GM19035 (cell line): ENCODE results near the gene ZNF174.
A peak's percentile ranks its signal among the peaks of the same experiment; 100 is the strongest.

Experiments used
- ATAC-seq: cut with Tn5 transposase; IDR thresholded peaks from one replicate; pipeline ENCODE4 v1.9.1; 2021; ENCODE audit not compliant: unreplicated experiment

ZNF174 gene

DNA sequence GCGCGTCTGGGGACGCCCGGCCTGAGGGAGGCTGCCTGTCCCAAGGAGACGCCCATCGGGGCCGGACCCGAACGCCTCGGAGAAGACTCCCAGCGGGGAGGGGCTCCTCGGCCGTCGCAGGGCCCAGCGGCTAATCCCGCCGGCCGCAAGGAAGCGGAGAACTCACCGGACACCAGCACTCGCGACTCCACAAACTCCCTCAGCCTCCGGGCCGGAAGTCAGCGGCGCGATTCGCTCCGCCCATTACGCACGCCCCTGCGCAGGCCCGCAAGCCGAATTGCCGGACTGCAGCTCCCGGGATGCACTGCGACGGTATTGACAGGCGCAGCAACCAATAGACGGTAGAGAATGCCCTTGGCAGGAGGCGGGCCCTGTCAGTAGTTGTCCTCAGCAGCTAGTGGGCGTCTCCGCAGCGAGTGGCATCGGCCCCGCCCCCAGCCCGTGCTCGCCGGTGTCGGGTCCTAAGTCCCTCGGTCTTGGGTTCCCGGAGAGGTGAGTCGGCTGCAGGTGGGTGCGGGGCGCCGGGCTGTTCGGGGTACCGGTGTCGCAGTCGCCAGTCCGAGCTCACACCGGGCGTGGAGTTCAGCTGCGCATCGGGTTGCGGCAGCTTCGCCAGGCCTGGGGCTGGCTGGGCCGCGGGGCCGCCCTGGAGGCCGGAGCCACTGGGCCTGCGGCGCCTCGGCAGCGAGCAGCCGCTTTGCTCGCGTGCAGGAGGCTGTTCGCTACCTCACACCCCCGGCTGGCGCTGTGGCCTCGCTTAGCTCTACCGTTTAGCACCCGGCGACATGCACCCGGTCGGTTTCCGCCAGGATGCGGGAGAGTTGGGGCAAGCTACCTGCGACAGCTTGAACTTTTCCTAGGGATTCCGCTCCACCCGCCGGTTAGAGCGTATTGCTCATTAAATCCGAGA lies at the start of gene ZNF174, which contains the start of gene ZSCAN32:
ZNF174 (plus strand) TSS at position 437 of the 910 bp plus-strand sequence. CDS start 790 bp downstream, outside the sequence.
ZSCAN32 (minus strand) TSS at position 226 of the 910 bp plus-strand sequence. CDS start 3,447 bp downstream, outside the sequence.
- peak; percentile 94 for ATAC-seq

DNA sequence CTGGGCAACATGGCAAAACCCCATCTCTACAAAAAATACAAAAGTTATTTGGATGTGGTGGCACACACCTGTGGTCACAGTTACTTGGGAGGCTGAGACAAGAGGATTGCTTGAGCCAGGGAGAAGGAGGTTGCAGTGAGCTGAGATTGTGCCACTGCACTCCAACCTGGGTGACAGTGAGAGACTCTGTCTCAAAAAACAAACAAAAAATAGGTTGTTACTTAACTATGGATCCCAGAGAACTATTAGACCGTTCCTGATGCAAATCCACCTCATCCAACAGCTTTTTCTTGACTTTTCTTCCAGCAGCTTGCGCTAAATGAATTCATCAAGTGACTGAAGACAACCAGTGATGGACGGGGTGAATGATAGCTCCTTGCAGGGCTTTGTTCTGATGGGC lies 45.4 kb upstream of the ZNF174 start, which contains the start of gene OR2C1:
OR2C1 (plus strand) TSS at position 301 of the 400 bp plus-strand sequence; CDS start at position 353, 52 bp downstream.
- ATAC-seq = no peak

DNA sequence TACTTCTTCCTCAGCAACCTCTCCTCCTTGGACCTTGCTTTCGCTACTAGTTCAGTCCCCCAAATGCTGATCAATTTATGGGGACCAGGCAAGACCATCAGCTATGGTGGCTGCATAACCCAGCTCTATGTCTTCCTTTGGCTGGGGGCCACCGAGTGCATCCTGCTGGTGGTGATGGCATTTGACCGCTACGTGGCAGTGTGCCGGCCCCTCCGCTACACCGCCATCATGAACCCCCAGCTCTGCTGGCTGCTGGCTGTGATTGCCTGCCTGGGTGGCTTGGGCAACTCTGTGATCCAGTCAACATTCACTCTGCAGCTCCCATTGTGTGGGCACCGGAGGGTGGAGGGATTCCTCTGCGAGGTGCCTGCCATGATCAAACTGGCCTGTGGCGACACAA lies 44.9 kb upstream of the ZNF174 start:
- ATAC-seq = no peak

DNA sequence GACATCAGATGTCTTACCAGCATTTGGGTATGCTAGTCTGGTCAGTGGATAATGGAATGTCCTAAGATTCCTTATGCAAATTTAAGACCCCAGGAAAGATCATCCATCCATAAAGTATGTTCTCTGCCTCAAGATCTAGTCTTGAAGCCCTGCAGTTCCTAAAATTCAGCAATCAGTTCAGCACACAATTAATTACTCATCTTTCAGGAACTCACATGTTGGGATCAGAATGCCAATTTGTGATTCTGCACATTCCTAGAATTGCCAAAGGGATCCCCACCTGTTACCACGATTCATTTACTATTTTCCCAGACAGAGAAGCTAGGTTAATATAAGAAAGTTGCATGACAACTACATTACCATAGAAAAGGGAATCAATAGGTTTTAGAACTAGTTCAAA lies 42.1 kb upstream of the ZNF174 start:
- ATAC-seq = no peak

DNA sequence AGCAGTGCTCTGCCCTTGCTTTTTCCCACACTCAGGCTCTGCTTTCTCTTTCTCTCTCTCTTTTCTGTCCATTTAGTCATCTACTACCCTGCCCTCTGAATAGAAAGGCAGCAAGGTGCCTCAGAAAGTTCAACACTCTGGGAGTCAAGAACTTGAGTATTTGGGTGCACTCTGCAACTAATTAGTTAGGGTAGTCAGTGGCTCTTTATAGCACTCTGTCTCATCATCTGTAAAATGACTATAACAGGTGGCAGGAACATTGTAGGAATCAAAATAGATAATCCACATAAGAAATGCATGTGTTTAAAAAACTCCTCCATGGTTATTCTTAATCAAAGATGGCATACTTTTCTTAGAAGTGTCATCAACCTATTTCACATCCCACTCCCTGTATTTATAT lies 38.1 kb upstream of the ZNF174 start:
- ATAC-seq = no peak

DNA sequence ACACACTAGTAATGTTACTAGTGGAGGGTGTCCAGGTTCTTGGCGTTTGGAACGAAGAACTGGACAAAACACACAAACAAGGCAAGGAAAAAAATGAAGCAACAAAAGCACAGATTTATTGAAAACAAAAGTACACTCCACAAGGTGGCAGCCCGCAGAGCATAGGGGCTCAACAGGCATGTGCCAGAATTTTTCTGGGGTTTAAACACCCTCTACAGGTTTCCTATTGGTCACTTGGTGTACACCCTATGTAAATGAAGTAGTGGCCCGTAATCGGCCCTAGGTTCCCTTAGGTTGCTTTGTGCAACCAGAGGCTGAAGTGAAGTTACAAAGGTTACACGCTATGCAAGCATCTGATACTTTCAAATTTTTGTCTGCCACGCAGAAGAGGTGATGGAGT lies 37.2 kb upstream of the ZNF174 start:
- ATAC-seq = no peak

DNA sequence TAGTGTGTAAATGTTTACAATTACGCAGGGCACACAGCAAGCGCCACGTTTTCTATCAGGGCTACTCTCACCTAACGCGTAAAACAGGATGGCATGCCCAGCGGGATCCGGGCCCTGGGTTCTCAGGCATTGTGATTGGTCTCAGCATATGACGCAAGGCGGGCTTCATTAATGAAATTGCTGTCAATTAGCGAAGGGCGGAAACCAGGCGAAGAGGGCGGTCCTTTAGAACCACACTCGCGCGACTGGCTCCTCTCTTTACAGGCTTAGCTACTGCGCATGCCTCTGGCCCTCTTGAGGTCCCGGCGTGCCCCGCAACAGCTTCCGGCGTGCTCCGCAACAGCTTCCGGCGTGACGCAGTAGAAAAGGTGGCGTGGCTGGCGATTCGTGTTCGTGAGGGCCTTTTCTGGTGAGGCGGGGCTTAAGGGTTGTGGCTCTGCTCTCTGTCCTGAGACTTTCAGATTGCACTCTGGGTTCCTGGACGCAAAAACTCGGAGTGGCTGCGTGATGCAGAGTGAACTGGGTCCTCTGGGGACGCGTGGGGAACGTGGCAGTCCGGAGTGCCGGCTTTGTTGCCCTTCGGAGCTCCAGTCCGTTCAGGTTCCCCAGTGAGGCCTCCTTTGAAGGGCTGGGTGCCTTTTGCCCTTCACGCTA lies 36.1 kb upstream of the ZNF174 start:
- ATAC-seq = no peak

DNA sequence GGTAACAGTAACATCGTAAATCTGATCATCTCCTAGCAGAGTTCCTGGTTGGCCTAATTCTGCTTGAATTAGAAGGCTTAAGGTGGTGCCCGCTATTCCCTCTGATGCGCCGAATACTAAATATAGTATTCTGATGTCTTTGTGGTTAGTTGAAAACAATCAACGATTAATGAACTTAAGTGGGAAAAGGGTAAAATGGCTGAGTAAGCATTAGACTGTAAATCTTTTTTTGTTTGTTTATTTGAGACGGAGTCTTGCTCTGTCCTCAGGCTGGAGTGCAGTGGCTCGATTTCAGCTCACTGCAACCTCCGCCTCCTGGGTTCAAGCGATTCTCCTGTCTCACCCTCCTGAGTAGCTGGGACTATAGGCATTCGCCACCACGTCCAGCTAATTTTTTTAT lies 31.9 kb upstream of the ZNF174 start:
- no peak for ATAC-seq

DNA sequence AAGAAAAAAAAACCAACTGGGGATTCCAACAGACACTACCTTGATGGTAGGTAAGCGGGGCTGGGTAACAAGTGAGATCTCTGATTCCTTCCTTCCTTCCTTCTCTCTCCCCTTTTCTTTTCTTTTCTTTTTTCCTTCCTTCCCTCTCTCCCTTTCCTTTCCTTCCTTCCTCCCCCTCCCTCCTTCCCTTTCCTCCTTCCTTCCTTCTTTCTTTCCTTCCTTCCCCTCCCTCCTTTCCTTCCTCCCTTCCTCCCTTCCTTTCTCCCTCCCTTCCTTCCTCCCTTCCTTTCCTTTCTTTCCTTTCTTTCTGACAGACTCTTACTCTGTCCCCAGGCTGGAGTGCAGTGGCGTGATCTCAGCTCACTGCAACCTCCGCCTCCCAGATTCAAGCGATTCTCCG lies 25.3 kb upstream of the ZNF174 start:
- no peak for ATAC-seq

DNA sequence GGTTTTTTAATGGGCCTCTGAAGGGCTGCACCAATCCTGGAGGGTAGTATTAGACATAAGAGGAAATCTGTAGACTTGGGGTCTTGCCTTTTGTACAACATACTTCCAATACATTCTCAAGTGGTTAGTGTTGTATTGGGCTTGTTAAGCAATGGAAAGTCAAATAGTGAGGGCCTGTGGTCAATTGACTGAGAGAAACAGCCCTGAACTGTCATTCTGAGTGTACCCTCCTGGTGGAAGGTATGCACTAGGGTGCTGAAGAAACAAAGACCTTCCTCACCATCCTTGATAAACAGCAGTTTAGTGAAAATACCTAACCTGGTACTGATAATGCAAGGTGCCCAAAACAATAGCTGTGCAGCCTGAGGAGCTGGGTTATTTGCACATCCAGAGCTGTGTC lies 23.1 kb upstream of the ZNF174 start:
- no peak for ATAC-seq

DNA sequence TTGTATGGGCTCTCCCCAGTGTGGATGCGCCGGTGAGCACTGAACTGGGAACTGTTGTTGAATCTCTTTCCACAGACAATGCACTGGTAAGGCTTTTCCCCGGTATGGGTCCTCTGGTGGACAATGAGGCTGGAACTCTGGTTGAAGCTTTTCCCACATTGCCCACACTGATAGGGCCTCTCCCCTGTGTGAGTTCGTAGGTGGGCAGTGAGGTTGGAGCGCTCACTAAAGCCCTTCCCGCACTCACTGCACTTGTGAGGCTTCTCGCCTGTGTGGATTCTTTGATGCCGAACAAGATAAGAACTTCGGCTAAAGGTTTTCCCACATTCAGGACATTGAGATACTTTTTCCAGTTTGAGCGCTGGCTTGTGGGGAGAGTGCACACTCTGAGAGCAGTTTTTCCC lies 18.0 kb upstream of the ZNF174 start:
- no peak for ATAC-seq

DNA sequence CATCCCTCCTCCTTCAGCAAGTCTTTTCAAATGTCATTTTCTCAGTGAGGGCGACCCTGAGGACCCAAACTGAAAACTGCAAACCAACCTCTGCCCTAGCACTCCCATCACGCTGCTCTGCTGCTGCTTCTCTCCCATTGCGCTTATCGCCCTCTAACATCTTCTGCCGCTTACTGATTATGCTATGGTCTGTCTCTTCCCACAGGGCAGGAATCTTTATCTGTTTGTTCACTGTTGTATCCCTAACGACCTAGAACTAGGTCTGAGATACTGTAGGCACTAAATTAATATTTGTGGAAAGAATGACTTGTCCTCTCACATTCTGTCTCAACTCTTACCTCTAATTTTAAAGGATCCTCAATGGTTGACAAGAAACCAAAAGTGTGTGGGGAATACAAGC lies 12.7 kb upstream of the ZNF174 start:
- ATAC-seq = no peak

DNA sequence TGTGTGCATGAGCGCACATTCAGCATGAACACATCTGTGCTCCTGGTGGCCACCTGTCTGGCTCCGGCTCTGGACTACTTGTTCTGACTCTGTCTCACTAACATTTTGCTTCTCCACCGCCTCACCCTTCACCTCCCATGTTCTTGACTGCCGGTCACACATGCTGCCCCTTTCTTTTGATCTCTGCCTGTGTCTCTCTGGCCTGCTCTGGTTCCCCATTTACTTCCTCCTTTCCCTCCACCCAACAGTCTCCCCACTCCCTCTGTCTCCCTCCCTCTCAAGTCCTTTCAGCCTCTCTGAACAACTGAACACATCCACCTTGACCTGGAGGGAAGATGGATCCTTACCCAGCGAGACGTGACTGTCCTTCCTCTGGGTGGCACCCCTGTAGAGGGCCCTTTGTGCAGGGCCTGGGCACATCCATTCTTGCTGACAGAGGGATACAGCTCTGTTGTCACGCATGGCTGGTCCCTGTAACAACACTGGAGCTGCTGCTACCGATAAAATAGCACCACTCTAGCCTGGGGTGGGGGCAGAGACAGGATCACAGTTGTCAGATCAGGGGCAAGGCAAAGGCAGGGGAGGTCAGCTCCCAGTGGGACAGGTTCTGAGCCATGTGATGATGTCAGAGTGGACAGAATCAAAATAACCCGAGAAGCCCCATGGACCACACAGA lies 11.2 kb upstream of the ZNF174 start:
- ATAC-seq = no peak

DNA sequence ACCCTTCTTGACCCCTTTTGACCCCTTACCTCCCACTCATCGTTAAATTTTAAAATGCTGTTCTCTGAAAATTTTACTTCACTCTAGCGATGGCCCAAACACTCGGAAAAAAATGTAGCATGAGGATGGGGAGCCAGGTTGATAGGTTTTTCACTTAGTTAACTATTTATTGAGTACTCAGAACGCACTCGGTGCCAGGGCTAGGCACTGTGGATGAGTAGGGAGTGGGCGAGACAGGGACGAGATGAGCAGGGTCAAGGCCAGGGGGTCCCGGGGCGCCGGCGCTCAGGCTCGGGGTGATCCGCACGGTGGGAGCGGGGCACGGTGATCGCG lies 603 bp upstream of the ZNF174 start:
- ATAC-seq = no peak

DNA sequence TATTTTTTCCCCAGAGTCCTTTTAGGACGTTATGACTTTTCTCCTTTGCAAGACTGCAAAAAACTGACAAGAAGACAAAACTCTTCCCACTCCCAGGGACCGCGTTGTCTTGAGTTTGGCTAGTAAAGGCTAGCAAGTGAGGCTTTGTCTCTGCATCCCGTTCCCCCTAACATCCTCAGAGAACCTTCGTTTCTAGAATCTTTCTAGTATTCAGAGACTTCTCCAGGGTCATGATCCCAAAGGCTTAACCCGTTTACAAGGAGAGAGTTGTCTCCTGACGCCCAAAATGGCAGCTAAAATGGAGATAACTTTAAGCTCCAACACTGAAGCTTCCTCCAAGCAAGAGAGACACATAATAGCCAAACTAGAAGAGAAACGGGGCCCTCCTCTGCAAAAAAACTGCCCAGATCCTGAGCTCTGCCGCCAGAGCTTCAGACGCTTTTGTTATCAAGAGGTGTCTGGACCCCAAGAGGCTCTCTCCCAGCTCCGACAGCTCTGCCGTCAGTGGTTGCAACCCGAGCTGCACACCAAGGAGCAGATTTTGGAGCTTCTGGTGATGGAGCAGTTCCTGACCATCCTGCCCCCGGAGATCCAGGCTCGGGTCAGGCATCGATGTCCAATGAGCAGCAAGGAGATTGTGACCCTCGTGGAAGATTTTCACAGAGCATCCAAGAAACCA lies 843 bp downstream of the ZNF174 start:
- no peak for ATAC-seq

DNA sequence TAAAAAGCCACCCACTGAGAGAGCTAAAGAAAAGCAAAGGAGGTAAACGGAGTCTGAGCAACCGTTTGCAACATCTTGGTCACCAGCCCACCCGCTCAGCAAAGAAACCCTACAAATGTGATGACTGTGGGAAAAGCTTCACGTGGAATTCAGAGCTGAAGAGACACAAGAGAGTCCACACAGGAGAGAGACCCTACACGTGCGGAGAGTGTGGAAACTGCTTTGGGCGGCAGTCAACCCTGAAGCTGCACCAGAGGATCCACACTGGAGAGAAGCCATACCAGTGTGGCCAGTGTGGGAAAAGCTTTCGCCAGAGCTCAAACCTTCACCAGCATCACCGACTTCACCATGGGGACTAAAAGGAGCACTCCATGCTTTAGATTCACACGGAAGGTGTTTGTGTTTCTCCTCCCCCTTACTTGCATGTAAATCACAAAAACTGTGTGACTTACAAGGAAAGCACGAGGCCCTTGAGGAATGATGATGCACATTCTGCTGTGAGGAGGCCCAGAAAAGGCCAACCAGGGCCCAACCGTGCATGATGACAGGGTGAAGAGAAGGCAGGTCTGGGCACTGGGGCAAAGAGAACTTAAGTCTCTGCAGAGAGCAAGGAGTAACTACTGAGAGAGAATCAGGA lies 7.7 kb downstream of the ZNF174 start:
- ATAC-seq = no peak

DNA sequence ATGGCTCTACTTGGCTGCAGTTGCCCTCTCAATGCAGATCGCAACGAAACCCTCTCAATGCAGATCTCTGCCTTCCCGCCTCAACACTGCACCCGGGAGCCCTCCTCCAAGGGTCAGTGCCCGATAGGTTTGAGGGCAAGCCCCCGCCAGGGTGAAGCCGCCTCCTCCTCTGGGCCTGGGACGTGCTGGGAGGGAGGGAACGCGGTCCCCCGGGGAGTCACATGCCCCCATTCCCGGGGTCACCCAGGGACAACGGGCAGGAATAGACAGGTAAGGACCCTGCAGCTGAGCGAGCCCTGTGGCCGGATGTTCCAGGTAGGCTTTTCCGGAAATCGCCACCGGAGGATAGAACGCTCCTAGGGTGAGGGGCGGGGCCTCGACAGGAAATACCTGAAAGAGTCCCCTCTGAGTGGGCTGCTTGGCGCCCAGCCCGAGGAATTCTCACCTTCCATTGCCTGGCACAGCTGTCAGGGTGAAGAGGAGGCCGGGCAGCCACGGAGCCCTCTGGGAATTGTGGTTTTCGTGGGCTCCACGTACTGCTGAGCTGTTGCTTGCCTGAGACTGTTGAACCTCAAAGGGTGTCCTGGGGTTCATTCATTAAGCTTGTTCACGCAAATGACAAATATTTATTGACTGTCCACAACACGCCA lies 12.8 kb downstream of the ZNF174 start:
- no peak for ATAC-seq

DNA sequence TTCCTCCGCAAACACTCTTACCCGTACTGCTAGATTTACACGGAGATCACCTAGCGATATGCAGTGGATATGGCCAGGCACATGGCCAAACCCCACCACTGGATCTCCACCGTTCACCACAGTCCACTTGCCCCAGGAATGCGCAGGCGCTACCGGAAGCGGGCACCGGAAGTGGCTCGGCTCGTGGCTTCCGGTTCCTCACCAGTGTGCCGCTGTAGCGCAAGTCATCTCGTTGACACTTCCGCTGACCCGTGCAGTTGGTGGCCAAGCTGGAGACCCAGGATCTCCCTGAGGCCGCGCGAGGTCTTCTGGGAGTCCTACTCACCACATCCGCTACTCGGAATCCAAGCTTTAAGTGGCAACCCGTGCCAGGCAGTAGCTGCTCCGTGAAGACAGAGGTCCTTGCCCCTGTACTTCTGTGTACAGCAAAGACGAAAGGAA lies 30.8 kb downstream of the ZNF174 start:
- ATAC-seq = no peak

DNA sequence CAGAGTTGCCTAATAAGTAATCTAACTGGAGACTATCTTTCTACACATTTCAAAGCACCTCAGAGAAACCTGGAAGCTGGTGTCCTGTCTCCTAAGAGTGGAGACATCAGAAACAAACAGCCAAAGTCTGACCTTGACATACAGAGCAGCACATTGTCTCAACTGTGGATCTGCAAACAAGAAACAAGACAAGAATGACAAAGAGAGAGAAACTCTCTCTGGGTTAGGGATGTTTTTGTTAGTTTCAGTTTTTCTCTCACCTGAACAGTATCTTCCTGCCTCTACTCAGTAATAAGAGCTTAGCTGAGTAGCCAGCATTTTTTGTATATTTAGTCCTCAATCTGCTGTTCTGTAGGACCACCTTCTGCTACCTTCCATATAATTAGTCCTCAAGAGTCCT lies 33.4 kb downstream of the ZNF174 start:
- no peak for ATAC-seq

DNA sequence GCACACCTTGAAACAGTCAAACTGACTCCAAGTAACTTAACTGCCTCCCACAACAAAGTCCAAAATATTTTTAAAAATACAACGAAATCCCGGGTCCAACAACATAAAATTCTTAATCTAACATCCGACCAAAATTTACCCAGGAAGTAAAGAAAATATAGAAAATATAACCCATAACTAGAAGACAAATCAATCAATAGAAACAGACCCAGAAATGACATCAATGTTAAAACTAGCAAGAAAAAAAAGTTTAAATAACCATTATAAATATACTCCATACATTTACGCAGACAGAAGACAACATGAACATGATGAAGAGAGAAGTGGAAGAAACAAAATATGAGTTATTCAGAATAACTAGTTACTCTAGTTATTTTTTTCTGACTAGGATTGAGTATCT lies 38.6 kb downstream of the ZNF174 start:
- ATAC-seq = no peak
